K562 treated with DMSO at 1 percent for 4 hours (cell line): ENCODE data around the gene NAE1. TPM values are rescaled to one million over a fixed set of nuclear protein-coding genes. Genes with fewer than 3 reads are reported as not detected.

Experiments
- total RNA-seq: library from RNA; unstranded; fragments of 300-600 nt; gene quantifications from 2 replicates; pipeline ENCODE4 v1.2.3, GENCODE V29; 2022; ENCODE audit not compliant: insufficient read depth

NAE1 gene
- 62.5 and 65.2 TPM in 2 replicates for total RNA-seq

GRCh38 chr16:66830422-66831404, at the start of gene NAE1:
Gene NAE1, minus strand, starts transcription at chr16:66830976. Its CDS starts 77 bp downstream, at chr16:66830899.

GRCh38 chr16:66844342-66845079, 13.7 kb upstream of the NAE1 start, which contains the start of gene CA7:
Gene CA7, plus strand, starts transcription at chr16:66844414. Its CDS starts 74 bp downstream, at chr16:66844488.

GRCh38 chr16:66801320-66802105, 29.3 kb downstream of the NAE1 start, which contains the start of gene TERB1:
Gene TERB1, minus strand, starts transcription at chr16:66801584. Its CDS starts 4,786 bp downstream, at chr16:66796798.

Other genes starting within 250 kb of the NAE1 start
- 62.5 and 85.8 TPM in 2 replicates for gene CMTM3, start 226.3 kb downstream of the NAE1 start, total RNA-seq
- gene CMTM4, start 134.2 kb downstream of the NAE1 start, total RNA-seq = 17.1 and 21.0 TPM in 2 replicates
- gene DYNC1LI2, start 79.4 kb downstream of the NAE1 start, total RNA-seq = 31.9 and 35.6 TPM in 2 replicates
- not detected in 2 replicates for gene TERB1, start 29.4 kb downstream of the NAE1 start, total RNA-seq
- not detected in 2 replicates for gene CA7, start 13.4 kb upstream of the NAE1 start, total RNA-seq
- gene PDP2, start 49.5 kb upstream of the NAE1 start, total RNA-seq = 3.9 and 7.4 TPM in 2 replicates
- gene CDH16, start 87.9 kb upstream of the NAE1 start, total RNA-seq = not detected in 2 replicates
- gene RRAD, start 94.6 kb upstream of the NAE1 start, total RNA-seq = 2.4 and 5.3 TPM in 2 replicates
- gene CIAO2B, start 103.4 kb upstream of the NAE1 start, total RNA-seq = 224 and 237 TPM in 2 replicates
- 22.1 TPM in 2 replicates for gene CES2, start 104.5 kb upstream of the NAE1 start, total RNA-seq
- gene CES3, start 130.3 kb upstream of the NAE1 start, total RNA-seq = 0.93 TPM in 1 of 2 replicates, not detected in the other
- gene CES4A, start 157.6 kb upstream of the NAE1 start, total RNA-seq = not detected in 2 replicates
- gene CBFB, start 198.2 kb upstream of the NAE1 start, total RNA-seq = 34.7 and 44.2 TPM in 2 replicates